HepG2 (cell line): ENCODE data around the gene BOLA2B. TPM values are rescaled to one million over a fixed set of nuclear protein-coding genes. Genes with fewer than 3 reads are reported as not detected.
A peak's percentile ranks its signal among the peaks of the same experiment; 100 is the strongest.

ENCODE experiments used
- ATAC-seq: fragments of 200-7000 bp; cut with Tn5 transposase; 3 replicates; pipeline ENCODE4 v1.9.1; 2020; ENCODE audit warnings: mild to moderate bottlenecking, moderate library complexity
- BruUV-seq: library from RNA; stranded (reverse); fragments of 400-500 nt; replicated peaks from 2 replicates; lab custom pipeline; 2021; lab: Mats Ljungman, UMichigan
- CTCF ChIA-PET: fragments of 300-600 bp; formaldehyde crosslinking; extraction: SDS; loops from one replicate; lab custom pipeline; 2021; ENCODE audit warnings: low total read pairs, inconsistent platforms, low intra/inter-chr PET ratio; lab: Yijun Ruan, JAX
- POLR2A ChIA-PET: fragments of 350-600 bp; sonication (Branson Sonifier 250); formaldehyde crosslinking; loops from one replicate; lab custom pipeline; 2020; ENCODE audit warnings: antibody characterized with exemption, inconsistent platforms; lab: Yijun Ruan, JAX
- DNase-seq: peaks from one replicate; pipeline ENCODE4 v3.0.0-alpha.2; 2015; ENCODE audit warnings: low spot score
- FAIRE-seq: peaks from 3 replicates; lab custom pipeline; 2011; peaks lifted over from hg19 to GRCh38; lab: Jason Lieb, UNC
- H2AFZ ChIP-seq: one replicate; pipeline ENCODE4 v1.6.1; 2011; ENCODE audit warnings: low read length, inconsistent platforms
- H3K27ac ChIP-seq: fragments of 300-600 bp; 3 replicates; pipeline ENCODE4 v1.8.0; 2011; ENCODE audit warnings: mixed run types, mild to moderate bottlenecking, mixed read lengths, low read length, inconsistent platforms; ENCODE audit not compliant: insufficient read depth; ENCODE audit errors: extremely low read length
- H3K27me3 ChIP-seq, 2 experiments: fragments of 200-600 bp in 1 of 2; 2 replicates in 1 of 2; 3 replicates in 1 of 2; pipeline versions ENCODE4 v1.6.0 to v1.8.0; 2011; ENCODE audit warnings: low read length in 2 of 2, mild to moderate bottlenecking in 2 of 2, moderate library complexity in 2 of 2, inconsistent platforms in 1 of 2; ENCODE audit not compliant: insufficient read depth in 2 of 2, control insufficient read depth in 1 of 2
- H3K36me3 ChIP-seq, 2 experiments: fragments of 200-600 bp in 1 of 2; replicated peaks in 1 of 2; 2 replicates in 1 of 2; 3 replicates in 1 of 2; pipeline versions ENCODE4 v1.5.1 to v1.8.0; 2011; ENCODE audit warnings: low read length in 2 of 2, inconsistent platforms in 1 of 2; ENCODE audit not compliant: insufficient read depth in 2 of 2, control insufficient read depth in 1 of 2
- H3K4me1 ChIP-seq: 2 replicates; pipeline ENCODE4 v1.5.1; 2012; ENCODE audit warnings: low read length, inconsistent platforms; ENCODE audit not compliant: insufficient read depth
- H3K4me2 ChIP-seq: 2 replicates; pipeline ENCODE4 v1.6.0; 2011; ENCODE audit warnings: low read depth, low read length, inconsistent platforms
- H3K4me3 ChIP-seq, 3 experiments: fragments of 200-600 bp in 1 of 3; sonication (generic), shearing (Covaris generic) in 1 of 3; replicated peaks in 1 of 3; 2 replicates each; pipeline ENCODE4 v1.5.1; 2011 to 2016; ENCODE audit warnings: low read length in 3 of 3, inconsistent platforms in 2 of 3, low read depth in 2 of 3, mild to moderate bottlenecking in 2 of 3, control low read depth in 1 of 3, mixed read lengths in 1 of 3; ENCODE audit not compliant: insufficient read depth in 1 of 3
- H3K79me2 ChIP-seq: one replicate; pipeline ENCODE4 v1.6.1; 2011; ENCODE audit warnings: low read length, inconsistent platforms; ENCODE audit not compliant: insufficient read depth
- H3K9ac ChIP-seq: 2 replicates; pipeline ENCODE4 v1.6.0; 2011; ENCODE audit warnings: mild to moderate bottlenecking, low read depth, low read length, inconsistent platforms; ENCODE audit not compliant: insufficient read depth
- H3K9me3 ChIP-seq: 2 replicates; pipeline ENCODE4 v1.5.1; 2012; ENCODE audit warnings: mild to moderate bottlenecking, low read length
- H4K20me1 ChIP-seq: 2 replicates; pipeline ENCODE4 v1.6.0; 2011; ENCODE audit warnings: inconsistent platforms, mild to moderate bottlenecking, low read length, moderate library complexity; ENCODE audit not compliant: insufficient read depth
- KLF11 ChIP-seq: IDR thresholded peaks from 2 replicates; pipeline ENCODE4 v1.6.1; 2016; ENCODE audit warnings: missing compliant biosample characterization
- MBD4 ChIP-seq: IDR thresholded peaks from 2 replicates; pipeline ENCODE4 v1.6.1; 2012; ENCODE audit warnings: low read length, inconsistent platforms, borderline replicate concordance
- MTA1 ChIP-seq: sonication (generic); formaldehyde crosslinking; IDR thresholded peaks from 2 replicates; pipeline ENCODE4 v1.4.0; 2020; ENCODE audit warnings: missing genetic modification reagents, mild to moderate bottlenecking, borderline replicate concordance
- PAX8 ChIP-seq: sonication (generic); formaldehyde crosslinking; IDR thresholded peaks from 2 replicates; pipeline ENCODE4 v1.8.0; 2022; ENCODE audit warnings: mild to moderate bottlenecking, missing genetic modification reagents, borderline replicate concordance
- POLR2G ChIP-seq: fragments of 200-400 bp; formaldehyde crosslinking; IDR thresholded peaks from 2 replicates; pipeline ENCODE4 v1.6.1; 2018; ENCODE audit warnings: mild to moderate bottlenecking, low read depth, low read length, moderate library complexity
- RFXANK ChIP-seq: IDR thresholded peaks from 2 replicates; pipeline ENCODE4 v1.6.1; 2016
- TBX3 ChIP-seq: fragments of 450-650 bp; IDR thresholded peaks from 2 replicates; pipeline ENCODE4 v1.6.1; 2017; ENCODE audit warnings: antibody characterized with exemption, mild to moderate bottlenecking, inconsistent platforms, borderline replicate concordance
- TP53 ChIP-seq: sonication (generic); formaldehyde crosslinking; conservative IDR thresholded peaks from 2 replicates; pipeline ENCODE4 v1.4.0; 2020; ENCODE audit warnings: missing genetic modification reagents
- ZFYVE20 ChIP-seq: sonication (generic); formaldehyde crosslinking; IDR thresholded peaks from 2 replicates; pipeline ENCODE4 v1.8.0; 2023; ENCODE audit warnings: low read depth, mild to moderate bottlenecking, moderate library complexity, missing genetic modification reagents, borderline replicate concordance
- ZKSCAN8 ChIP-seq: IDR thresholded peaks from 2 replicates; pipeline ENCODE4 v1.6.1; 2016; ENCODE audit warnings: borderline replicate concordance, missing genetic modification reagents, missing compliant biosample characterization
- ZNF556 ChIP-seq: sonication (generic); formaldehyde crosslinking; IDR thresholded peaks from 2 replicates; pipeline ENCODE4 v1.4.0; 2020; ENCODE audit warnings: mild to moderate bottlenecking, missing genetic modification reagents, borderline replicate concordance
- WGBS: methylation state at CpG from one replicate; pipeline ENCODE4 v1.1.6; 2017; ENCODE audit warnings: low lambda C conversion rate; 5-methylcytosine and 5-hydroxymethylcytosine counted together
- in situ Hi-C: cut with HindIII; loops from 2 replicates; pipeline ENCODE4 v1.10.0; 2017; ENCODE audit warnings: low pct_unique_long_range_greater_than_20kb; ENCODE audit not compliant: extremely low pct_ligation_motif_present
- intact Hi-C: fragments of 100-400 bp; cut with micrococcal nuclease; formaldehyde crosslinking; loops from one replicate; pipeline ENCODE4 v1.10.0; 2022; ENCODE audit not compliant: unreplicated experiment
- polyA plus RNA-seq, 8 experiments: library from polyadenylated mRNA; depleted of rRNA in 3 of 8; stranded (reverse) in 7 of 8; unstranded in 1 of 8; fragments of >200 nt; fragmentation: Illumina TruSeq in 4 of 8; extraction: Trizol in 4 of 8; gene quantifications; 2 replicates each; pipeline versions ENCODE4 v1.2.1 to v1.2.3, GENCODE V29; 2011 to 2016; ENCODE audit warnings: low read depth in 4 of 8, missing spikeins in 1 of 8, mixed read lengths in 1 of 8; ENCODE audit not compliant: insufficient read depth in 1 of 8
- total RNA-seq, 5 experiments: library from RNA; depleted of rRNA; stranded (reverse); fragments of >200 nt; fragmentation: Illumina TruSeq; extraction: Trizol; gene quantifications; 2 replicates each; pipeline ENCODE4 v1.2.3, GENCODE V29; 2016; ENCODE audit warnings: low read depth in 1 of 5
- TF ChIP-seq, protein P1 (sequence below): sonication (generic); formaldehyde crosslinking; conservative IDR thresholded peaks from 2 replicates; pipeline ENCODE4 v1.8.1; 2023; ENCODE audit warnings: missing genetic modification reagents
- TF ChIP-seq, protein P2 (sequence below): sonication (generic); formaldehyde crosslinking; IDR thresholded peaks from 2 replicates; pipeline ENCODE4 v1.4.0; 2020; ENCODE audit warnings: missing genetic modification reagents
- TF ChIP-seq, protein P3 (sequence below): sonication (generic); formaldehyde crosslinking; IDR thresholded peaks from 2 replicates; pipeline ENCODE4 v1.8.1; 2023; ENCODE audit warnings: mild to moderate bottlenecking, moderate library complexity, missing genetic modification reagents

Gene BOLA2B
- total and polyA plus RNA-seq, 2 of the 13 experiments (the other 11 are each of a cell fraction or from before 2014, with no cell fraction given), result 63.8 to 295 TPM

DNA sequence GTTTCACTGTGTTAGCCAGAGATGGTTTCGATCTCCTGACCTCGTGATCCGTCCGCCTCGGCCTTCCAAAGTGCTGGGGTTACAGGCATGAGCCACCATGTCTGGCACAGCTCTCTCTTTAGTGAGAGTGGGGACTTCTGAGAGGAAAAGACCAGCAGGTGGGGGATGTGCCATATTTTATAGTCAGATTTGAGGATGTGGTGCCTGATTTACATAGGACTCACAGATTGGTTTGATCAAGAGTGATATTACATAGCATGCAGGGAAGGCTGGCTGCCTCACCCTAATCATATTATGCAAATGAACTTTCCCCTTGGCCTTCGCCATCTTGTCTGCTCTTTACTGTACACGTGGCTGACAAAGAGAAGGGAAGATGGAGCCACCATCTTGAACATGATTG, 42.4 kb downstream of the BOLA2B start:
- intact Hi-C loops, result no loop called here
- WGBS, result 43% methylated on average over 7 of the region's 7 CpGs
- Histone ChIP-seq H3K9ac (no peak overlapping the region), H3K36me3 (no peaks in the 10 kb centered on the region), H3K27ac (no peak overlapping the region), H3K27me3 (no peaks in the 10 kb centered on the region), H3K4me2 (0 out of 2 replicates have a peak overlapping the region, but pooled peaks have one; percentile 24), H3K79me2 (no peaks in the 10 kb centered on the region), H4K20me1 (no peaks in the 10 kb centered on the region), H3K9me3 (peaks cover 13% of the 10 kb centered on the region), H3K4me1 (peaks cover 34% of the 10 kb centered on the region), H2AFZ (no peak overlapping the region), H3K4me3 (no peak overlapping the region)
- in situ Hi-C loops, result no loop called here
- ChIA-PET POLR2A (interaction anchor here (0.6 to 1.8 kb wide), 5 partner anchors 11 to 38 kb away, joined by 3 to 12 read pairs (median 4); no protein-coding TSS in a partner anchor), CTCF (no interaction called here)
- no TSS peak for BruUV-seq
- FAIRE-seq (no peak), ATAC-seq (no peak), DNase-seq (no peak)
- no peak for TF ChIP-seq MTA1
- TF ChIP-seq TBX3, result no peak
- TF ChIP-seq, protein P1, sequence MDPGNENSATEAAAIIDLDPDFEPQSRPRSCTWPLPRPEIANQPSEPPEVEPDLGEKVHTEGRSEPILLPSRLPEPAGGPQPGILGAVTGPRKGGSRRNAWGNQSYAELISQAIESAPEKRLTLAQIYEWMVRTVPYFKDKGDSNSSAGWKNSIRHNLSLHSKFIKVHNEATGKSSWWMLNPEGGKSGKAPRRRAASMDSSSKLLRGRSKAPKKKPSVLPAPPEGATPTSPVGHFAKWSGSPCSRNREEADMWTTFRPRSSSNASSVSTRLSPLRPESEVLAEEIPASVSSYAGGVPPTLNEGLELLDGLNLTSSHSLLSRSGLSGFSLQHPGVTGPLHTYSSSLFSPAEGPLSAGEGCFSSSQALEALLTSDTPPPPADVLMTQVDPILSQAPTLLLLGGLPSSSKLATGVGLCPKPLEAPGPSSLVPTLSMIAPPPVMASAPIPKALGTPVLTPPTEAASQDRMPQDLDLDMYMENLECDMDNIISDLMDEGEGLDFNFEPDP, result no peak
- TF ChIP-seq POLR2G, result no peak
- TF ChIP-seq MBD4, result no peak
- no peak for TF ChIP-seq RFXANK

DNA sequence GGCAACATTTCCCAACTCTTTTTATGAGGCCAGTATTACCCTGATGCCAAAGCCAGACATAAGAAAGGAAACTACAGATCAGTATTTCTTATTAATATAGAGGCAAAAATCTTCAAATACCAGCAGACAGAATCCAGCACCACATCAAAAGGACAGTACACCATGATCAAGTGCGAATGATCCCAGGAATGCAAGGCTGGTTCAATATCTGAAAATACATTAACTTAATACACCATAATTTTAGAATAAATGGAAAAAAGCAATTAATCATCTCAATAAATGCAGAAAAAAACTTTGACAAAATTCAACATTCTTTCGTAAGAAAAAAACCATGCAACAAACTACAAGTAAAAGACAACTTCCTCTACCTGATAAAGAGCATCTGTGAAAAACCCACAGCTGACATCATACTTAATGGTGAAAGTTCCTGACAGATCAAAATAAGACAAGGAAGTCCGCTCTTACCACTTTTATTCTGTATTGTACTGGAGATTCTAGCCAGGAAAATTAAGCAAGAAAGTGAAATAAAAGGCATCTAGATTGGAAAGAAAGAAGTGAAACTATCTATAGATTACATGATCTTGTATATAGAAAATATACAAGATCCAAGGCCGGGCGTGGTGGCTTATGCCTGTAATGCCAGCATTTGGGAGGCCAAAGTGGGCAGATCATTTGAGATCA, 44.1 kb downstream of the BOLA2B start:
- peaks cover 22% of the 10 kb centered on the region for H3K4me1 ChIP-seq
- BruUV-seq, result no TSS peak
- no peak overlapping the region for H2AFZ ChIP-seq
- ATAC-seq (no peak), DNase-seq (no peak), FAIRE-seq (no peak)
- H3K79me2 ChIP-seq, result no peaks in the 10 kb centered on the region
- intact Hi-C loops, result no loop called here
- in situ Hi-C loops, result no loop called here
- no peaks in the 10 kb centered on the region for H3K27me3 ChIP-seq
- ChIA-PET POLR2A (interaction anchor here (1.8 kb wide), 1 partner anchor 9 kb away, joined by 12 read pairs; no protein-coding TSS in a partner anchor), CTCF (no interaction called here)
- H3K27ac ChIP-seq, result no peak overlapping the region
- H3K36me3 ChIP-seq, result no peaks in the 10 kb centered on the region
- no peaks in the 10 kb centered on the region for H4K20me1 ChIP-seq
- peaks cover 13% of the 10 kb centered on the region for H3K9me3 ChIP-seq
- 57% methylated on average over 5 of the region's 5 CpGs for WGBS
- no peak overlapping the region for H3K4me3 ChIP-seq
- H3K9ac ChIP-seq, result no peak overlapping the region
- H3K4me2 ChIP-seq, result no peak overlapping the region
- TF ChIP-seq, protein P2, sequence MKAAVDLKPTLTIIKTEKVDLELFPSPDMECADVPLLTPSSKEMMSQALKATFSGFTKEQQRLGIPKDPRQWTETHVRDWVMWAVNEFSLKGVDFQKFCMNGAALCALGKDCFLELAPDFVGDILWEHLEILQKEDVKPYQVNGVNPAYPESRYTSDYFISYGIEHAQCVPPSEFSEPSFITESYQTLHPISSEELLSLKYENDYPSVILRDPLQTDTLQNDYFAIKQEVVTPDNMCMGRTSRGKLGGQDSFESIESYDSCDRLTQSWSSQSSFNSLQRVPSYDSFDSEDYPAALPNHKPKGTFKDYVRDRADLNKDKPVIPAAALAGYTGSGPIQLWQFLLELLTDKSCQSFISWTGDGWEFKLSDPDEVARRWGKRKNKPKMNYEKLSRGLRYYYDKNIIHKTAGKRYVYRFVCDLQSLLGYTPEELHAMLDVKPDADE (CRISPR knock-in tag), result no peak
- TF ChIP-seq ZKSCAN8 (CRISPR knock-in tag) (no peak), KLF11 (CRISPR knock-in tag) (no peak), TP53 (CRISPR knock-in tag) (no peak), ZNF556 (CRISPR knock-in tag) (no peak), ZFYVE20 (CRISPR knock-in tag) (no peak), PAX8 (CRISPR knock-in tag) (no peak)
- TF ChIP-seq, protein P3, sequence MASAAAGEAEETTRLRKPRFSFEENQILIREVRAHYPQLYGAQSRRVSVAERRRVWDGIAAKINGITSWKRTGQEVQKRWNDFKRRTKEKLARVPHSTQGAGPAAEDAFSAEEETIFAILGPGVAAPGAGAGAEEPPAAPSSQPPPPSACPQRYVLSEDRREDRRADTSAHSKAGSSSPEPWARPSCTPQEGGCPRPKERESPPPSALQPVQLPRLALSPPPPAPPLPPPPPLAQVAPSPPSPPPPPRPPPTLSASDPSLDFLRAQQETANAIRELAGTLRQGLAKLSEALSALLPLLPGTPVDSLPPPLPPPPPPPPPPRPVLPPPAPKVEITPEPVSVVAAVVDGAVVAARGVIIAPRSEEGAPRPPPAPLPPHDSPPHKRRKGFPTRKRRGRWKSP (CRISPR knock-in tag), result no peak
